NCI-H1930 (cell line): ENCODE measurements around the gene MCM7.

Source experiments
- DNase-seq, 2 experiments: peaks; one replicate each; lab custom pipeline; 2025; lab: John Stamatoyannopoulos, UW

Gene MCM7

DNA sequence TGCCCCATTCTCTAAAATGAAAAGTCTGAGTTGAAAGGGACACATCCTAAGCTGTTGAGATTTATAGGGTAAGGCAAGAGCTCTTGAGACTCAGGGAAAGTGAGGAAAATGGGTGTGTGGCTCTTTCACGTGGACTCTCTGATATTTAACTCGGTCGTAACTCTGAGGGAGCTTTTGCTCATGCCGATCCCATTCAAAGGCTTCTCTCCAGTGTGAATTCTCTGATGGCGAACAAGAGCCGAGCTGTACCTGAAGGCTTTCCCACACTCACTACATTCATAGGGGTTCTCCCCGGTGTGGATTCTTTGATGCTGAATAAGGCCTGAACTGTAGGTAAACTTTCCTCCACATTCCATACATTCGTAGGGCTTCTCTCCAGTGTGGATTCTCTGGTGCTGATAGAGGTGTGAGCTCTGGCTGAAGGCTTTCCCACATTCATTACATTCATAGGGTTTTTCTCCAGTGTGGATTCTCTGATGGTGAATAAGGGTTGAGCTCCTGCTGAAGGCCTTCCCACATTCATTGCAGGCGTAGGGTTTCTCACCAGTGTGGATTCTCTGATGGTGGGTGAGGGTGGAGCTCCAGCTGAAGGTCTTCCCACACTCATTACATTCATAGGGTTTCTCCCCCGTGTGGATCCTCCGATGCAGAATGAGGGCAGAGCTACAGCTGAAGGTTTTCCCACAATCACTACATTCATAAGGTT, 30.0 kb downstream of the MCM7 start:
- no peak for DNase-seq

- no peak for DNase-seq
These were observed 31.2 kb downstream of the MCM7 start for GRCh38 chr7:100069991-100070390.

DNA sequence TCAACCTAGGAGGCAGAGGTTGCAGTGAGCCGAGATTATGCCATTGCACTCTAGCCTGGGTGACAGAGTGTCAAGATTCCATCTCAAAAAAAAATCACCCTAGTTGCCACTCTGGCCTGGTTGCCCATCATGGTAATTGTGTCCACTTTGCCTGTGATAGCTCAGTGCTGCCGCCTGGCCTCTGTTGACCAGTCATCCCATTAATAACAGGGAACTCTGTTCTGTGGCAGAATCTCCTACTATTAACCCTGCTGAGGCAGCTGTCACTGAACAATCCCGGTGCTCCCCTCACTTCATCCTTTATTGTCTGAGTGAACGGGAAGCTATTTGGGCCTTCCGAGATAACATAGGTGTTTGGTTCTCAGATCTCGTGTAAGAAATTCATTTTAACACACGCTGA, 34.2 kb downstream of the MCM7 start:
- no peak for DNase-seq

- no peak for DNase-seq
These were observed 35.6 kb downstream of the MCM7 start for GRCh38 chr7:100065452-100066186.

GRCh38 chr7:100064162-100064561, 37.0 kb downstream of the MCM7 start:
- DNase-seq: no peak

GRCh38 chr7:100063376-100063775, 37.8 kb downstream of the MCM7 start:
- DNase-seq: no peak

DNA sequence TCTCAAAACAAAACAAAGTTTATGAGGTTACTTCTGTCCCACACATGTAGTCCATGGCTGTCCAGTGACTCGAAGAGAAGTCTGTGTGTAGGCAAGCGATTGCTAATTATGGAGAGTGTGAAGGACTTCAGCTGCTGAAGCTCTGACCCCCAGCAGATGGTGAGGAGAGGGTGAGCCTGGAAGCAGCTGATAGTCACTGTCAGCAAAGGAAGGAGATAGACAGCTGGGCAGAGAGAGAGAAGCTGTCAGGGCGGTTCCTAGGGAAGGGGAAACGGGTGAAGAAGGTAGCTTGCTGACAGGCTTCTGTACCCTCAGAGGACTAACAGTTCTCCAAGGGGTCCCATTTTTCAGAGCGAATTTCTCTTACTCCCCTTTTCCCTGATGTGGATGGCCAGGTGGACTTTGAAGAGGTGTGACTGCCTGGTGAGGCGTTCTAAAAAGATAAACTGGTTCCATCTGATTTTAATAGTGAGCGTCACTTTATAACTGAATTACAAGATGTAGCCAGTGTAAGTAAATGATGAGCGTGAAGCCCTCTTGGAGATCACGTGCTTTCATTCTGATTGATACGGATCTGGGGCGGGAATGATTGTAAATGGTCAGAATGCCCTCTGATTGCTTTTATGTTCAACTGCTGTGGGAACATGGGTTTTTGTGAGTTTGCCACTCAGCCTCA, 39.5 kb downstream of the MCM7 start:
- no peak for DNase-seq

DNA sequence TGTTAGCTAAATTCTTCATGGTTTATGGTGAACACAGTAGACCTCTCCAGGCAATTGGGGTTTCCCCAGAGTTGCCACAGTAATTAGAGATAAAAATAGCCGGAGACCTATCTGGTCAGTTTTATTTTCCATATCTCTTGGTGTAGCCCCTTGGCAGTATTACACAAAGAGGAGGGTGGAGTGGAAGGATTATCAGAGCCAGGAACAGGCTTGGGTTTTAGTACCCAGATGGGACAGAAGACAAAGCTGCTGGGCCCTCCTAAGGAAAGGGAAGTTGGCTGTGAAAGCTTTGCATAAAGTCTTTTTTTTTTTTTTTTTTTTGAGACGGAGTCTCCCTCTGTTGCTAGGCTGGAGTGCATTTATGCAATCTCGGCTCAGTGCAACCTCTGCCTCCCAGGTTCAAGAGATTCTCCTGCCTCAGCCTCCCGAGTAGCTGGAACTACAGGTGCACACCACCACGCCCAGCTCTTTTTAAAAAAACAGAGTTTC, 41.9 kb downstream of the MCM7 start:
- no peak for DNase-seq

DNA sequence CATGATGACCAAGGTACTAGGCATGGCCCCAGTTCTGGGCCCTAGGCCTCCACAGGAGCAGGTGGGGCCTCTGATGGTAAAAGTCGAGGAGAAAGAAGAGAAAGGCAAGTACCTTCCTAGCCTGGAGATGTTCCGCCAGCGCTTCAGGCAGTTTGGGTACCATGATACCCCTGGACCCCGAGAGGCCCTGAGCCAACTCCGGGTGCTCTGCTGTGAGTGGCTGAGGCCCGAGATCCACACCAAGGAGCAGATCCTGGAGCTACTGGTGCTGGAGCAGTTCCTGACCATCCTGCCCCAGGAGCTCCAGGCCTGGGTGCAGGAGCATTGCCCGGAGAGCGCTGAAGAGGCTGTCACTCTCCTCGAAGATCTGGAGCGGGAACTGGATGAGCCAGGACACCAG, 44.2 kb downstream of the MCM7 start:
- DNase-seq: no peak

DNA sequence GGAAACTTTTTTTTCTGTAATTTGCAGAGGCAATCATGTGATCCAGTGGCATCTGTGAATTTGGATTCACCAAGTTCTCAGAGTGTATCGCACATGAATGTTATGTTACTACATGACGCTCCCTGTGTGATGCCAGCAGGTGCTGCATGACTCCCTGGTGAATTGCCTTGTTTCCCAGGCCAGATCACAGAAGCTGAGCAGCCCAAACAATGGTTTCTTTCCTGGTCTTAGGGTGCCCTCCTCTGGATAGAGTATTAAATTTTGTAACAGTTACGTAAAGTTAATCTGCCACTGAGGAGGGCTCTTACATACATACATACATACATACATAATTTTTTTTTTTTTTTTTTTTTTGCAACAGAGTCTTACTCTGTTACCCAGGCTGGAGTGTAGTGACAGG, 48.0 kb downstream of the MCM7 start:
- peak; percentile 47 to 53 for DNase-seq

GRCh38 chr7:100051611-100052010, 49.6 kb downstream of the MCM7 start:
- DNase-seq: no peak

DNA sequence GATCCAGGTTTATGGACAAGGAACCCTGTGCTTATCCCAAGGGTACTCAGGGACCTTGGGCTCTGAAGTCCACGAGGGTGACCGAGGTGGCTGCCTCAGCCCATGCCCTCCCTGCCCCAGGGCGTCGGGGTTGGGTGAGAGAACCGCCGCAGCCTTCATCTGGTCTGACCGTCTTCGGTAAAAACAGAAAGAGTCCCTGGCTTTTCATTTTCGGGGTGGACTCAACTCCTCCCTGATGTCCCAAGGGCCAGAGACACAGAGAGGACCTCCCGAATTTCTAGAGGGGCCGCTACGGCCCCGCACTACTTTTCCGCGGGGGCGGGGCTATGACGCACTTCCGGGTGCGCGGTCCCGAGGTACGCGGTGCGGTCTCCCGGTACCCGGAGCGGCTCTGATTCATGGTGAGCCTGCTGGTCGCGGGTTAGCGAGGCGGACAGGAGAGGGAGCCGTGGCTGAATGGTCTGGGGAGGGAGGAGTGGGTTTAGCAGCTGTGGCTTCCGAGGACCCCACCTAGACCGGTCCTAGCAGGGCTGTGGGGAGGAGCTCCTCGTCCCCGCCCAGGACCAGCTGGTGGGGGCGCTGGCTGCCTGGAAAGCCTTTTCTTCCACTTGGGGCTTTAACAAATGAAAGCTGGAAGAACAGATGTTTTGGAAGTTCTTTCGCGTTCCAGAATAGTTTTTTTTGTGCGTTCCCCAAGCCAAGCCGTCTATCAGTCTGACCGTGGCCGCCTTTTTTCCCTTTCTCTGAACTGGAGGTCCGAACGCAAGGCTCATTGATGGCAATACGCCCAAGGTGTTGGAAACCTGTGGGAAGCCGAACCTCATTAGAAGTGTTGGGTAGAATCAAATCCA, 51.5 kb downstream of the MCM7 start, which contains the start of gene ZSCAN21:
TSS of gene ZSCAN21 (plus strand) at position 334 of the 851 bp plus-strand sequence. CDS start 7,233 bp downstream, outside the sequence.
- peak; percentile 85 to 89 for DNase-seq

- no peak for DNase-seq
These were observed 52.5 kb downstream of the MCM7 start for GRCh38 chr7:100048680-100049079.

- no peak for DNase-seq
These were observed 56.5 kb downstream of the MCM7 start for GRCh38 chr7:100044718-100045117.
